T-helper 2 cell treated with Interferon-gamma antibody and Interleukin-4, amounts not matched to agents 100 ng/mL and 5 ng/mL, for 36 hours (primary cell): ENCODE data around the gene SNX15. TPM values are rescaled to one million over a fixed set of nuclear protein-coding genes. Genes with fewer than 3 reads are reported as not detected.
"Not testable (repeated sequence)": the region's sequence is repeated elsewhere in the genome, so short reads cannot be mapped to it uniquely, and the experiment has no call there.

Source experiments
- intact Hi-C: fragments of 100-400 bp; cut with micrococcal nuclease; formaldehyde crosslinking; loops from one replicate; pipeline ENCODE4 v1.15.1; 2023
- total RNA-seq: library from RNA; stranded (reverse); gene quantifications from 2 replicates; pipeline ENCODE4 v1.2.3, GENCODE V29; 2022

Gene SNX15, protein sequence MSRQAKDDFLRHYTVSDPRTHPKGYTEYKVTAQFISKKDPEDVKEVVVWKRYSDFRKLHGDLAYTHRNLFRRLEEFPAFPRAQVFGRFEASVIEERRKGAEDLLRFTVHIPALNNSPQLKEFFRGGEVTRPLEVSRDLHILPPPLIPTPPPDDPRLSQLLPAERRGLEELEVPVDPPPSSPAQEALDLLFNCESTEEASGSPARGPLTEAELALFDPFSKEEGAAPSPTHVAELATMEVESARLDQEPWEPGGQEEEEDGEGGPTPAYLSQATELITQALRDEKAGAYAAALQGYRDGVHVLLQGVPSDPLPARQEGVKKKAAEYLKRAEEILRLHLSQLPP
- total RNA-seq: 27.7 and 27.8 TPM in 2 replicates

DNA sequence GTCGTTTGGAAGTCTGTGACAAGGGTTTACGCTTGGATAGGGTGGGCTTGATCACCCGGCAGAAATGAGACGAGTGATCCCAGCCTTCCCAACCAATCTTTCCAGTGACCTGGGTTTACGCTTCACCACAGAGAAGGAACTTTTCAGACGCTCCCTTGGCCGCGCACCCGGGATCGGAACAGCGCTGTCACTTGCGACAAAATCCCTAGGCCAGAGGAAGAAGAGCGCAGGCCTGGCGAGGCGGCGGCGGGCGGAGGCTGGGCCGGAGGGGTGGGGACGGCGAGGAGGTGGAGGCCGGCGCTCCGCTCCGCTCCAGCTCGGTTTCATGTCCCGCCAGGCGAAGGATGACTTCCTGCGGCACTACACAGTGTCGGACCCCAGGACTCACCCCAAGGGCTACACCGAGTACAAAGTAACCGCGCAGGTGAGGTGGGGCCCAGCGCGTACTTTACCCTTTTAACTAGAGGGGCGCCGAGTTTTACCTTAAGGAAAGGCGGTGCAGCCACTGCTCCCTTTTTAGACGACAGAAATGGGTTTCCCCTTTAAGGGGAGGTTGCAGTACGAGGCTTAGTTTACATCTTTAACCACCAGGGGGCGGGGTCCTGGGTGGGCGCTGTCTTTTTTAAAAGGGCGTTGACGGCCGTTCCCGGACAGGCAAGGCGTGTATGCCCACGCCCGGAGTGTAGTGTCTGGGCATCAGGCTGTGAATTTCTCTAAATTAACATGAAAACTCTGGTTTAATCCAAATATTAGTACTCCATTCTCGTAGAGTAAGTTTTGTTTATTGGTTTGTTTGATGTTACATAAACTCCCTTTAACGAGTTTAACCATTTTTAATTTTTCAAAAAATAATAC is at the start of gene SNX15:
Gene SNX15 (plus strand): TSS at position 227 of the 855 bp plus-strand sequence. CDS start 99 bp downstream, at position 326.
- intact Hi-C loops: loop anchor here (1.0 kb wide), 7 partner anchors 13 to 110 kb away; partner anchors contain the start of genes ARL2, ATG2A, CDCA5 and PPP2R5B

DNA sequence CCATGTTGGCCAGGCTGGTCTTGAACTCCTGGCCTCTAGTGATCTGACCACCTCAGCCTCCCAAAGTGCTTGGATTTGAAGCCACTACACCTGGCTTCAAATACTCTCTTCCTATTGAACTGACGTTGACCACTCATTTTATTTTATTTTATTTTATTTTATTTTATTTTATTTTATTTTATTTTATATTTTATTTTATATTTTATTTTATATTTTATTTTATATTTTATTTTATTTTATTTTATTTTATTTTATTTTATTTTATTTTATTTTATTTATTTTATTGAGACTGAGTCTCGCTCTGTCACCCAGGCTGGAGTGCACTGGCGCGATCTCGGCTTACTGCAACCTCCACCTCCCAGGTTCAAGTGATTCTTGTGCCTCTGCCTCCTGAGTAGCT is 43.9 kb upstream of the SNX15 start:
- intact Hi-C loops: not testable (repeated sequence)

DNA sequence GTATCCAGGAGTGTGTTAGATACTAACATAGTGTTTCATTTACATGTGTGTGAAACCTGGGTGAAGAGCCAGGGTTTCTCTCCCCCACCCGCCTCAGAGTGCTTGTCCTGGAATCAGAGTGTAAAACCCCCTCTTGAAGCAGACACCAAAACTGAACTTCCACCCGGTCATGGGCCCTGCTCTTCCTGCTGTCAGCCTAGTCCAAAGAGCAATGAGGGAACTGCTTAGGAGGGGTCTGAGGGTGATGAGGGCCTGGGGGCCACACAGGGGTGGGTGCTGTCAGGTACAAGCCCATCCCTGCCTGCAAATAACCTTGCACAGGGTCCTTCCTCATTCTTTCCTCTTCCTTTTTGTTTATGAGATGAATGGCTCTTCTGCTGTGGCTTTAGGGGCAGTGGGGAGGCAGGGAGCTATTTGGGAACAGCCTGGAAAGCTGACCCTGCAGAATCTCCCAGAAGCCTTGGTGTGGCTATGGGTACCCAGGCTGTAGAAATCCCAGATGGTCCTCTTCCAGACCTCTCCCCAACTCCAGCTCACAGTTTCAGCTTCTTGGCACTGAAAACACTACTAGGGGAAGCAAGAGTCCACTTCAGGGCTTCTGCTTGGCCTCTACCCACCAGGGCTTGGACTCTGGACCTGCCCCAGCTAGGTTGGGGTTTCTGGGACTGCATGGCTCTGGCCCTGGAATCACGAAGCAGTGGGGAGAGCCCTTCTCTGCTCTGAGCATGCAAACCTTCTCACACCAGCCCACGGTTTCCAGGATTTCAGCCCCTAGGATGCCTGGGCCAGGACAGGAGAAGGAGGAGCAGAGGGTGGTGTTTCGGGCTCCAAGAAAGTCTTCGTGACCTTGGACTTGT is 39.0 kb upstream of the SNX15 start:
- intact Hi-C loops: no loop called here

DNA sequence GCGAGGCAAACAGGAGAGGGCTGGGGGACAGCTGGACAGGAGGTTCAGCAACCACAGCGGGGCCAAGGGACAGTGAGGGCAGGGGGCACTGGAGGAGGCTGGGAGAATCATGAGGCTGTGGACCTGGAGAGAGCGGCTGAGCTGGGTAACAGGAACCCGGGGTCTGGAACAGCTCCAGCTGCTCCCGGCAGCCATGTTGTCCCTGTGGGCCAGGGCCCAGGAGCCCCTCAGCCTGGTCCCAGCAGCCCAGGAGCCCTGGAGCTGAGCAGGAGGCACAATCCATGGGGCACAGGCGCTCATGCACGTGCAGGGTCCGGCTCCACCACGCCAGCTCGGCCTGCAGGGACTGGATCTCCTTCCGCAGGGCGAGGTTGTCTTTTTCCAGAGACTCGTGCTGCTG is 37.8 kb upstream of the SNX15 start:
- intact Hi-C loops: no loop called here

DNA sequence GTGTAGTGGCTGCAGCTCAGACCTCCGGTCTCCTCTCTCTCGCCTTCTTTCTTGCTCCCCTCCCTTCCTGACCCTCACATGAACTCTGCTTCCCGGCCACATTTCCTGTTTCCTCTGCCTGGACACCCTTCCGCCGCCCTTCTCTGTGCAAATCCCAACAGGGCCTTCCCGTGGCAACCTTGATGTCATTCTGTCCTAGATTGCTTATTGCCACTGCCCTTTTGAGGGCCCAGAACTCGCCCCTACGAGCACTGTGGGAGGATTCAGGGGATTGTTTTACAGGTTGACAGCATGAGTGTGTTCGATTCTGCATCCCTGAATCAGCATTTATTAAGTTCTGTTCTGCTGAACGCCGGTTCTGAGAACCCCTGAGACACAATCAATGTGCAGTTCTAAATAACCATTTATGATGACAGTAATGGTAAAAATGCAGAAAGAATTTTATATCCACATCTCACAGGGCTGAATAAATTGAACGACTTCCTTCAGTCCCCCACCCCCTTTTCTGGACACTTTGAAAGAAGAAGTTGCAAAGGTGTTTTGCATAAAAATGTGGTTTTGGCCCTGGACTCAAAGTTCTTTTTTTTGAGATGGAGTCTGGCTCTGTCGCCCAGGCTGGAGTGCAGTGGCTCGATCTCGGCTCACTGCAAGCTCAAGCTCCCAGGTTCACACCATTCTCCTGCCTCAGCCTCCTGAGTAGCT is 36.9 kb upstream of the SNX15 start:
- intact Hi-C loops: no loop called here

DNA sequence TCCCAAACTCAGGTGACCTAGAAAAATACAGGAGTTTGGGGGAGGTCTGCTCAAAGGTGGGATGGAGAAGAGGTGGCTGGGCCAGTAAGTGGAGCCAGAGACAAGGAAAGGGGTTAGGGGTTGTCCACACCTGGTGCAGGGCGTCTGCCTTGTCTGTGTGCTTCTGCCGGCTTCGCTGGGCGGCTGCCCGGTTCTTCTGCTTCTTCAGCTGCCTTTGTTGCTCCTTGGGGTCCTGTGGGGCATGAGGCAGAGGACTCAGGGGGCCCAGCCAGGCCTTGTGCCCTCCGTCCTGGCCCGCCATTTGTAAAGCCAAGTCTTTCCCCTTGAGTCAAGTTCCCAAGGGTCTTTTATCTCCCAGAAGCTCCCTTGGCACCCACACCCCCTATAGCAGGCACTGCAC is 32.9 kb upstream of the SNX15 start:
- intact Hi-C loops: no loop called here

DNA sequence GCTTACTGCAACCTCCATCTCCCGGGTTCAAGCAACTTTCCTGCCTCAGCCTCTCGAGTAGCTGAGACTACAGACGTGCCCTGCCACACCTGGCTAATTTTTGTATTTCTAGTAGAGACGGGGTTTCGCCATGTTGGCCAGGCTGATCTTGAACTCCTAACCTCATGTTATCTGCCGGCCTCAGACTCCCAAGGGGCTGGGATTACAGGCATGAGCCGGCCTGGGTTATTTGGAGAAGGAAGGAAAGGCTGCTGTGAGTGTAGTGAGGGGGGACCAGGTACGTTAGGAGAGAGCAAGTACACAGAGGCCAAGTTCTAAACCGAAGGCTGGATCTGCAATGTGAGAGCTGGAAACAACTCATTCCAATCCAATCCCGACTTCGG is 30.9 kb upstream of the SNX15 start:
- intact Hi-C loops: no loop called here

DNA sequence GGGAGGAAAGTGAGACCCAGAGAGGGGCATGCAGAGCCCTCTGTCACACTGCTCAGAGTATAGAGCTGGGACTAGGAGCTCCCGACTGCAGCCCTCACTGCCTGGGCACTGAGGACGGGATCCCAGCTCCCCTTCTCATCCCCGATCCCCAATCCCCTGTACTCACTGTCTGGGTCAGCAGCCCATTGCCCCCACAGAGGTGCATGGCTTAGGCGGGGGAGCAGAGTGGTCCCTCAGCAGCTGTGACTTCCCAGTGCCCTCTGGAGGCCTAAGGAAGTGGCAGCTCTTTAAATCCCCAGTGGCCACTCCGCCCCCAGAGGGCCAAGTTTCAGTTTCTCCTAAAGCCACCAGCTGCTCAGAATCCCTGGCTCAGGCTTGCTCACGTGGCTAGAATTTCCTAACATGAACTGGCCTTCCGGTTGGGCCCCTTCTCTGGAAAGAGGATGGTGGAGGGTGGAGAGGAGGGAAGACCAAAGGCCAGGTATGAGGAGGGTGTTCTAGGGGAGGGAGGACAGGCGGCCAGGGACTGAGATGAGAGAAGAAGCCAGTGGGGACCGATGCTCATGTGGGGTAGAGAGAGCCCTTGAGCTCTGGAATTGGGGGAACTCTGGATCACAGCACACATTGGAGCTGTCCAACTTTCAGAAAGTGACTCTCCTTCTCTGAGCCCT is 30.4 kb upstream of the SNX15 start, which contains the start of gene BATF2:
Gene BATF2 (minus strand): TSS at position 262 of the 671 bp plus-strand sequence. CDS start 57 bp downstream, at position 205.
- intact Hi-C loops: no loop called here

DNA sequence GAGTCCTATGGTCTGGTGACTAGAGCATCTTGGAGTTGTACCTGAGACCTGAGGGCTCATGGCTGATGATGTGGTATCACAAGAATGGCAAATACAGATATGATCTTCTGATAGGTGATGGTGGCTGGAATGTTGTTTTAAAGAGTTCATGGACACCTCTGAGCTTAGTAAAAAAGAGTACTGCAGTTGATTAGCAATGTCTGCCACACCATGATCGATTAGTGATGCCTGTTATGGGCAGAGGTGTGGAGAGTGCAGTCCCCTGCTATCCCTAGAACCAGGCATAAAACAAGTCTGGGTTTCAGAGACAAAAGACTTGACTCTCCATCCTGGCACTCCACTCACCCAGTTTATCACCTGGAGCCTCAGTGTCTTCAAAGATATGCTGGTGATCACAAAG is 29.1 kb upstream of the SNX15 start:
- intact Hi-C loops: no loop called here

DNA sequence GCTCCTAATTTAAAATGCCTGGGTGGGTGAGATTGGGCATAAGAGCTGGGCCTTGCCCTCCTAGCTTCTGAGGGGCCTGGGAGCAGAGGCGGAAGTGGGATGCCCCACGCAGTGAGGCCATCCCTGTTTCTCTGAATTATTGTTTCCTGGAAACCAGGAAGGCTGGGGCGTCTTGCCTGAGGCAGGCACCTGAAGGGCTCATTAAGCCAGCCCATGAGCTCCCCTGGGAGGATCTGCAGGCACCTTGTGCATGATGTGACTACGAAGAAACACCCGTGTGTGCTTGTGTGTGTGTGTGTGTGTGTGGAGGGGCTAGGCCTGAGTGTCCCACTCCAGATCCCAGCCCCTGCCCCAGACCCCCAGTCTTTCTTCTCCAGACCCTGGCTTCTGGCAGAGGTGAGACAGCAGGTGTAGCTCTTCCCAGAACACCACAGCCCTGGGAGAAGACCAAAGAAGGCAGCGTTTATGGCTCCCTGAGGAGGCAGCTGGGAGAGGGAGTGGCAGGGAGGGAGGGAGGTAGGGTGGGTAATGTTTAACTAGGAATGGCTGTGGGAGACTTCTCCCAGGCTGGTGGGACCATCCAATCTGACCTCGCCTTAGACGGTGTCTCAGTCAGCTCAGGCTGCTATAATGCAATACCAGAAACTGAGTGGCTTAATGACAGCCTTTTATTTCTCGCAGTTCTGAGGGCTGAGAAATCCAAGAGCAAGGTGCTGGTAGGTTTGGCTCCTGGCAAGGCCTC is 28.4 kb upstream of the SNX15 start:
- intact Hi-C loops: no loop called here

DNA sequence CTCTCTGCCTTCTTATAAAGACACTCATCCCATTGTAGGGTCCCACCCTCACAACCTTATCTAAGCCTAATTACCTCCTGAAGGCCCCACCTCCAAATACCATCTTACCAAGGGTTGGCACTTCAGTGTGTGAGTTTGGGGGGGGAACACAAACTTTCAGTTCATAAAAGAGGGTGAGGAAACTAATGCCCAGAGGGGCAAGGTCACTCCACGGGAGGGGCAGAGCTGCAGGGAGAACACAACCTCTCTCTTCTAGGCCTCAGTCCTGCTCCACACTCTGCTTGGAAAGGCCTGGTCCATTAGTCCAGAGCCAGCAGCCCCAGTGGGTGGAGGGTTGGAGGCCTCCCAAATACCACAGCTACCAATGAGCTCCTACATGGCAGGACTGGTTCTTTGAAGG is 27.8 kb upstream of the SNX15 start:
- intact Hi-C loops: no loop called here

DNA sequence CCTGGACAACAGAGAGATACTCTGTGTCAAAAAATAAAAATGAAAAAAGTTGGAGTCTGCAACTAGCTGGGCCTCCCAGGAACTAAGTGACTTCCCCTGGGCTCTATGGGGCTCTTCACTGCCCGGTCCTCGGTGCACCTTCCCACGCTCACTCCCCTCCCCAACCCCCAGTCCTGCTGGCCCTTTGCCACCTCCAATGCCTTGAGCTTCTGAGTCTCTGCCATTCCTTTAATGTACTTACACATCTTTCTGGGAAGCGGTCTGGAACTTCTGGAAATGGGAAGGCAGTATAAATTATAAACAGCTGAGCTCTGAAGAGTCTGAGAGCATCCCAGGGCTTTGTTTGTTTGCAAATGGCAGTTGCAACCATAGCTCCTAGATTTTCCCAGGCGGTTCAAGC is 24.5 kb upstream of the SNX15 start:
- intact Hi-C loops: no loop called here

DNA sequence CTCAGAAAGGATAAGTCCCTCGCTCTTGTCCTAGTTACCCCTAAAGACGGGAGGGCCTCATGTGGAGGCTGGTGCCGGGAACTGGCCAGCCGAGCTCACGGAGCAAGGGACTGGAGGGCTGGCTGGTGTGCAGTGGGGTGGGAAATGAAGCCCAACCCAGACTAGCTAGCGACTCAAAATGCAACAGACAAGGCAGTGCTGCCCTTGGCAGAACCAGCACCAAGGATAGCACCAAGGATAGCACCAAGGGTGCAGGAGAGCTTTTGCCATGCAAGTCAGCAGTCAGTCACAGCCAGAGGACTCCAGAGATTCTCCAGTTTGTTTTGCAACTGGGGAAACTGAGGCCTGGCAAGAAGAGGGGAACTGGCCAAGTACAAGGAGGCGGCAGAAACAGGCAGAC is 24.0 kb upstream of the SNX15 start:
- intact Hi-C loops: no loop called here

DNA sequence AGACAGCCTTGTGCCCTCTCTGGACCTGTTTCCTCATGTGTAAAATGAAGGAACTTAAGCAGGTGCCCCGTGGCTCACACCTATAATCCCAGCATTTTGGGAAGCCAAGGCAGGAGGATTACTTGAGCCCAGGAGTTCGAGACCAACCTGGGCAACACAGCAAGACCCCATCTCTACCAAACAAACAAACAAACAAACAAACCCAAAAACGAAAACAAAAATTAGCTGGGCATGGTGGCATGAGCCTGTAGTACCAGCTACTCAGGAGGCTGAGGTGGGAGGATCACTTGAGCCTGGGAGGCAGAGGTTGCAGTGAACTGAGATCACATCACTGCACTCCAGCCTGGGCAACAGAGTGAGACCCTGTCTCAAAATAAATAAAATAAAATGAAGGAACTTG is 23.3 kb upstream of the SNX15 start:
- intact Hi-C loops: not testable (repeated sequence)

DNA sequence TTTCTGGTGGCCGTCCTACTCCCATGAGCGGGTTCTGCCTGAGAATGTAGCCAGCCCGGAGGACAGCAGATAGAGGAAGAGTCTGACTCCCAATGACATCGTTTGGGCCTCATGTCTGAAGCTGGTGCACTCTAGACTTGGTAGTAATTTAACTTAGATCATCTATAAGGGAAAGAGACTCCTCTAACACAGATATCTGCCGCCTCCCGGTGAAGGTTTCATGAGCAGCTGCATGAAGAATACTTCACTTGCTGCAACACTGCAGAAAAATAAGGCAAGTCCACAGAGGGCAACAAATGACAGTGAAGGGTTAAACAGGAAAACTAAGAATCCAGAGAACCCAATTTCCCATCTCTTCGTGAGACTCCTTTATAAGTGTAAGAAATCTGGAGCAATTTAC is 19.2 kb upstream of the SNX15 start:
- intact Hi-C loops: no loop called here

DNA sequence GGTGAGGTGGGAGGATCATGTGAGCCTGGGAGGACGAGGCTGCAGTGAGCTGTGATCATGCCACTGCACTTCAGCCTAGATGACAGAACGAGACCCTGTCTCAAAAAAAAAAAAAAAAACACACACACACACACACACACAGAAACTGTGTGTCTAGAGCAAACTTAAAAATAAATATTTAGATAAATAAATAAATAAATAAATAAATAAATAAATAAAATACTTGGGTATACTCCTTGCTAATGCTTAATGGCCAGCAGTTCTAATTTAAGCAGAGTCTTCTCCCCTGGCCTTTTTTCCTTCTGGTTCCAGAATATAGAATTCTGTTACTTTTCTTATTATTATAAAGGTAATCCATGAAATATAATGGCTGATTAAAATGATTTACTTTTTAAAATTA is 18.4 kb upstream of the SNX15 start:
- intact Hi-C loops: no loop called here

DNA sequence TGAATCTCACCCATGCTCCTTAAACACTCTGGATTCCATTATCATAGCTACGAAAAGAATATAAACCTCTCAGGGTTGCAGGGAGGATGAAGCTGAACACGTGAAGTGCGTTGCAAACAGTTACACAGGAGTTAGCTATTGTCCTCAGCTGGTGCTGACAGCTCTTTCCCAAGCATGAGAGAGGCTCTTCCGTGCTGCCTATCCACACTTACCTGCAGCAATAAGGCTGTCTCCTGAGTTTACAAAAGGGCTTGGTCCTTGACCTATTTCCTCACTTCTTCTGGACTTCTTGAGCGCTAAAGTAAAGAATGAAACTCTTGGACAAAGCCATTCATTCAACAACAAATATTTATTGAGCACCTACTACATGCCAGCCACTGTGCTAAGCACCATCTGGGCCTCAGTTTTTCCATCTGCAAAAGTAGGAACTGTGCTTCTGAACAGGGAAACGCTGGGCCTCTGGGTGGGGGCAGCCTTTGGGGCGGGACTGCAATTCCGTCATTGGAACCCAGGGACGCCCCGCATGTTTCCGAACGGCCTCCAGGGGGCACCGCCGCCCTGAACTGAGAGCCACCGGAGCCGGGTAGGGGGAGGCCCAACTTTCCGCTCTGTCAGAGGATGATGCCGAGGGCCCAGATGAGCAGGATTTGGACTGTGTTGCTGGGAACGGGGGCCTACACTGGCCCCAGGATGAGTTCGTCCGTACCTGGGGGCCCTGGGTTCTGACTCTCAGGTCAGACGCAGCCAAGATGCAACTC is 13.9 kb upstream of the SNX15 start:
- intact Hi-C loops: loop anchor here (1.0 to 10.0 kb wide), 6 partner anchors 28 to 239 kb away; partner anchors contain the start of genes PPP2R5B, SAC3D1, SF1 and ZNHIT2

DNA sequence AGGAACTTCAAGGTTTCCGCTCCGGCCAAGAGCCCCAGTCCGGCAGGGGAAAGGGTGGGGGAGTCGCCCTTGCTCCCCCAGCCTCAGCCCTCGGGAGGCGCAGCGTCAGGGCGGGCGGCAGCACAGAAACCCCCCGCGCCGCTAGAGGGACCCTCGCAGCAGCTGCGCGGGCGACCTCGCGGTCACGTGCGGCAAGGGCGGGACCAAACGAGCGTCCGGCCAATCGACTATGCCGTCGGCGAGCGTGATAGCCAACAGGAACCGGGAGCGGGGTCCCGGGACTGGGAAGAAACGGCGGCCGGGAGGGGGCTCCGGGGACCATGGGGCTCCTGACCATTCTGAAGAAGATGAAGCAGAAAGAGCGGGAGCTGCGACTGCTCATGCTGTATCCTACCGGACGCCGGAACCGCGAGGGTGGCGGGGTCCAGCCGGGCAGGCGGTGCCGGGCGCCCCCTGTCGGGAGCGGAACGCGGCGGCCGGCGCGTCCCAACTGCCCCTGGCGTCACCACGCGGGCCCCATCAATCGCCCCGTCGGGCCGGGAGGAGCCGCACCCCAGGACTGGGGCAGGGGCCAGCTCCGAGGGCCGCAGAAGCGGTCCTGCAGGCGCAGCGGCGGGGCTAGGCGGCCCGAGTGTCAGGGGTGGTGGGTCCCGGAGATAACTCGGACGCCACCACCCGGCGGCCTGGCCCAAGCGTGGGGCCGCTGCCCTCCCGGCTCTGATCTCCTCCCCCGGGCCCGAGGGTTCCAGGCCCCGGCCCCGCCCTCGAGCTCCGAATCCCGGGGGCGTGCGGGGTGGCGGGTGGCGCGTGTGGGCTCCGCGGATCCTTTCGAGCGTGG is 13.1 kb upstream of the SNX15 start, which contains the start of gene ARL2:
Gene ARL2 (plus strand): TSS at position 273 of the 838 bp plus-strand sequence. CDS start 48 bp downstream, at position 321.
- intact Hi-C loops: loop anchor here (1.0 to 10.0 kb wide), 7 partner anchors 13 to 239 kb away; partner anchors contain the start of genes PPP2R5B, SAC3D1, SF1 and SNX15
